ENCODE measurements around the gene GALNT18.

DNA sequence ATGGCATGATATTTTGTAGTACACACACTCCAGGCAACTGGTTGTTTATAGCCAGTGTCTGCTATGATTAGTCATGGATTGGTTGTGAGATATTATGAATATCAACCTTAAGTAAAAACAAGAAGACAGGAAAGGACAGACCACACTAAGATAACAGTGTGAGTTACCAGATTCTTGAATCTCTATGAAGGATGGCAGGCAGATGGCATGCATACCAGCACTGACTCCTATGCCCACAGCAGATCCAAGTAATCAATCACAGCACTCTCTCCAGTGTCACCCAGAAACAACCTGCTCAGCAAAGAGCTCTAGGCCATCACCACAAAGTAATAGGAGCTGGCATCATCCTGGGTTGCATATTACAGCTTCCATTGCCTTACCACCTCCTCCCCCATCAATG is 116.6 kb downstream of the GALNT18 start:
- TF ChIP-seq, protein P1, sequence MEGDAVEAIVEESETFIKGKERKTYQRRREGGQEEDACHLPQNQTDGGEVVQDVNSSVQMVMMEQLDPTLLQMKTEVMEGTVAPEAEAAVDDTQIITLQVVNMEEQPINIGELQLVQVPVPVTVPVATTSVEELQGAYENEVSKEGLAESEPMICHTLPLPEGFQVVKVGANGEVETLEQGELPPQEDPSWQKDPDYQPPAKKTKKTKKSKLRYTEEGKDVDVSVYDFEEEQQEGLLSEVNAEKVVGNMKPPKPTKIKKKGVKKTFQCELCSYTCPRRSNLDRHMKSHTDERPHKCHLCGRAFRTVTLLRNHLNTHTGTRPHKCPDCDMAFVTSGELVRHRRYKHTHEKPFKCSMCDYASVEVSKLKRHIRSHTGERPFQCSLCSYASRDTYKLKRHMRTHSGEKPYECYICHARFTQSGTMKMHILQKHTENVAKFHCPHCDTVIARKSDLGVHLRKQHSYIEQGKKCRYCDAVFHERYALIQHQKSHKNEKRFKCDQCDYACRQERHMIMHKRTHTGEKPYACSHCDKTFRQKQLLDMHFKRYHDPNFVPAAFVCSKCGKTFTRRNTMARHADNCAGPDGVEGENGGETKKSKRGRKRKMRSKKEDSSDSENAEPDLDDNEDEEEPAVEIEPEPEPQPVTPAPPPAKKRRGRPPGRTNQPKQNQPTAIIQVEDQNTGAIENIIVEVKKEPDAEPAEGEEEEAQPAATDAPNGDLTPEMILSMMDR (optimal IDR thresholded peaks at IDR 0.05 in 1 of 3, IDR thresholded peaks at IDR 0.05 in 1 of 3, conservative IDR thresholded peaks at IDR 0.05 in 1 of 3; ENCODE audit: extremely low read depth in 1 of 3, insufficient read depth in 2 of 3, low read length in 3 of 3) = no peak
- no peak for TF ChIP-seq EZH2 (IDR thresholded peaks at IDR 0.05; ENCODE audit: low read length)

Measured in keratinocyte (primary cell).